Glutamatergic neuron (in vitro differentiated cells): ENCODE results near the gene PBX3. TPM values are rescaled to one million over a fixed set of nuclear protein-coding genes. Genes with fewer than 3 reads are reported as not detected.
A peak's percentile ranks its signal among the peaks of the same experiment; 100 is the strongest.

Experiments
- DNase-seq: peaks from one replicate; pipeline ENCODE4 v3.0.0; 2022
- H3K27ac Mint-ChIP-seq: one replicate; pipeline ENCODE4 v1.8.0; 2020; ENCODE audit warnings: mild to moderate bottlenecking, mixed read lengths, inconsistent platforms; ENCODE audit not compliant: unreplicated experiment
- H3K27me3 Mint-ChIP-seq: one replicate; pipeline ENCODE4 v1.8.0; 2020; ENCODE audit warnings: mild to moderate bottlenecking, moderate library complexity, mixed read lengths, inconsistent platforms; ENCODE audit not compliant: unreplicated experiment
- H3K36me3 Mint-ChIP-seq: one replicate; pipeline ENCODE4 v1.8.0; 2020; ENCODE audit warnings: mild to moderate bottlenecking, mixed read lengths, inconsistent platforms; ENCODE audit not compliant: unreplicated experiment
- H3K4me1 Mint-ChIP-seq: one replicate; pipeline ENCODE4 v1.8.0; 2020; ENCODE audit warnings: mild to moderate bottlenecking, low read depth, mixed read lengths, inconsistent platforms; ENCODE audit not compliant: unreplicated experiment
- H3K4me3 Mint-ChIP-seq: one replicate; pipeline ENCODE4 v1.8.0; 2020; ENCODE audit warnings: mild to moderate bottlenecking, mixed read lengths, inconsistent platforms; ENCODE audit not compliant: unreplicated experiment
- H3K9me3 Mint-ChIP-seq: one replicate; pipeline ENCODE4 v1.8.0; 2020; ENCODE audit warnings: mild to moderate bottlenecking, moderate library complexity, mixed read lengths, inconsistent platforms; ENCODE audit not compliant: unreplicated experiment
- CTCF ChIP-seq: fragments of 200-600 bp; sonication (generic); IDR thresholded peaks from one replicate; pipeline ENCODE4 v1.5.0; 2021; ENCODE audit not compliant: partially characterized antibody, unreplicated experiment
- total RNA-seq: library from RNA; stranded (reverse); fragmentation: NEBNext Ultra II Directional; extraction: Animal tissue kit (Norgen Biotek cat#: 25700); gene quantifications from one replicate; pipeline ENCODE4 v1.2.1, GENCODE V29; 2021; ENCODE audit not compliant: unreplicated experiment

Gene PBX3
- total RNA-seq, 1 donor from 2014 or later: 51.2 TPM

DNA sequence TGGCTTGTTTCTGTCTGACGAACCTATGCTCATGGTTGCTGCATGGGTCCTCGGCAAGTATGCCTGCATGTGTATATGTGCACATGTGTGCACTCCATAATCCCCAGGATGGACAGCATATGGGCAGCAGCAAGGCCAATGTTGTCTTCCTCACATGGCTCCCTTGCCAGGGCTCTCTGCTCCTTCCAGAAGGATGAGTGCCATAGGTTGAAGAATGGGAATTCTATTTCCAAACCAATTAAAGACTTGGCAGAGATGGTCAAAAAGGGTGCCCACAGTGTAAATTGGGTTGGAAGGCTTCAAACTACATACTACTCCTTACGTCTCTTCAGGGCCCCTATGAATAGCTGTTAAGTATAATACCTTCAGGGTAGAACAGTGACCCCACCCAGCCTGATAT lies 212.1 kb downstream of the PBX3 start:
- TF ChIP-seq CTCF: no peak
- H3K27ac Mint-ChIP-seq: no peak overlapping the region
- H3K36me3 Mint-ChIP-seq: peaks cover 5% of the 10 kb centered on the region
- DNase-seq: no peak
- no peak overlapping the region for H3K4me3 Mint-ChIP-seq
- no peaks in the 10 kb centered on the region for H3K27me3 Mint-ChIP-seq
- H3K4me1 Mint-ChIP-seq: peaks cover 33% of the 10 kb centered on the region
- H3K9me3 Mint-ChIP-seq: peaks cover 3% of the 10 kb centered on the region

DNA sequence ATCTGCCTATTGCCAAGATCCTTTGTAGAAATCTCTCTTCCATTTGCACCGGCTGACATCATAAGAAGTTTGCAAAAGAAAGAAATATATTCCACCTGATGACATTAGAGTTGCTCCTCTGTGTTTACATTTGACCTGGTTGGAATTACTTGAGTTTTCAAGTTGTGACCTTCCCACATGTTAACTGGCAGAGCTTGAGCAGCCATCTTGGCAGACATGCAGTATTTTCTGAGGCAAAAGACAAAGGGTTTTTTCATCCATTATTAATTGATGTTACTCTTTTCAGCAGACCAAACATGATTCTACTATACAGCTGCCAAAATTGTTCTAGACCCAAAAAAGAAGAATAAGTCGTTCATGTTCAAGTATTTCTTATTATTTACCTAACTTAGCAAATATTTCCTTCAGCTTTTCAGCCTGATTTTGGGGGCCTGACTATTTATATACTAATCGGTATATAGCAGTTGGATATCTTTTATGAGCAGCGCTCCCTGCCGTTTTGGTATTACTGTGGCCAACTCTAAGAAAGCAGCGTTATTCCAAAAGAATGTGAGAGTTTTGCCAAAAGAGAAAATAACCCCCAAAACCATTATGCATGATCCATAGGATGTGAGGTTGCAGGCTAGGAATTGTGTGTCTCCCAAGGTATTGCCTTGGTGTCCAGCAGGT lies 212.9 kb downstream of the PBX3 start:
- TF ChIP-seq CTCF: no peak
- DNase-seq: no peak
- H3K9me3 Mint-ChIP-seq: peaks cover 3% of the 10 kb centered on the region
- H3K4me3 Mint-ChIP-seq: no peak overlapping the region
- no peak overlapping the region for H3K27ac Mint-ChIP-seq
- H3K27me3 Mint-ChIP-seq: no peaks in the 10 kb centered on the region
- H3K36me3 Mint-ChIP-seq: peaks cover 5% of the 10 kb centered on the region
- peaks cover 32% of the 10 kb centered on the region for H3K4me1 Mint-ChIP-seq

GRCh38 chr9:125960626-125961025 lies 213.5 kb downstream of the PBX3 start:
- H3K27me3 Mint-ChIP-seq: no peaks in the 10 kb centered on the region
- H3K27ac Mint-ChIP-seq: peak overlapping the region; percentile 5
- no peak for TF ChIP-seq CTCF
- DNase-seq: no peak
- H3K4me3 Mint-ChIP-seq: no peak overlapping the region
- H3K4me1 Mint-ChIP-seq: peaks cover 26% of the 10 kb centered on the region
- H3K9me3 Mint-ChIP-seq: peaks cover 3% of the 10 kb centered on the region
- H3K36me3 Mint-ChIP-seq: peaks cover 5% of the 10 kb centered on the region

DNA sequence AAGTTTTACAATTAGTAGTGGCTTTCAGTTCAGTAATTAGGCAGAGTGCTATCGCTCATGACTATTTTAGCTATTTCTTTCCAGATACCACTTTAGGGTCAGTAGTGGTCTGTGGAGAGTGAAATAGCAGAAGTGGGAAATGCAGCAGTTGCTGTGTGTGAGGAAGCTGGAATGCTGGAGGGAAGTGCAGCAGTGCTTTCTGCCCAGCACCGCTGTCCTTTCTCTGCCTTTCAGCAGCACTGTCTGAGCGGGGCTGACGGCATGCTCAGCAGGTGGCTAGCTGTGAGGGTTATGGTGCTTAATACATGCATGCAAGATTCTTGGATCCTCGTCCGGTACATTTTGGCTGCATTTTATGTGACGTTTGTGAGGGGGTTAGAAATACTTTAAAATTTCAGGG lies 213.9 kb downstream of the PBX3 start:
- no peak for TF ChIP-seq CTCF
- DNase-seq: no peak
- no peaks in the 10 kb centered on the region for H3K27me3 Mint-ChIP-seq
- peak overlapping the region; percentile 5 for H3K27ac Mint-ChIP-seq
- H3K9me3 Mint-ChIP-seq: peaks cover 3% of the 10 kb centered on the region
- H3K4me1 Mint-ChIP-seq: peaks cover 26% of the 10 kb centered on the region
- H3K4me3 Mint-ChIP-seq: no peak overlapping the region
- H3K36me3 Mint-ChIP-seq: peaks cover 5% of the 10 kb centered on the region

DNA sequence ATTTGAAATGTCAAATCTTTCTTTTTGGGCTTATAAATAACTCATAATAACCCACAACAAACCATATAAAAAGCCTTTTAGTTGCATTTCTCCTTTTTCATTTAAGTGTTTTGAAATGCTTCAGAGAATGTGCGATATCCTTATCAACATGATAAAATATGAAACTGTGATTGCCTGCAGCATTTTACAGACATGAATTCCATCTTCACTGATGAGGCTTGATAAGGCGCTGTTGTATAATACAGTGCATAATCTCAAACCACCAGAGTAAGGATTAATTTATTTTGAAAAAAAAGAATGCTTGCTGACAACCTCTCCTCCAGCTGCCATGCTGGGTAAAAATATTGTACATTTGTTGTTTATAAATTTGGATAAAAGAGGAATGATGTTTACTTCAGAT lies 216.8 kb downstream of the PBX3 start:
- Mint-ChIP-seq H3K27me3 (peaks cover 5% of the 10 kb centered on the region), H3K4me3 (no peak overlapping the region), H3K36me3 (no peaks in the 10 kb centered on the region), H3K9me3 (no peaks in the 10 kb centered on the region), H3K27ac (no peak overlapping the region), H3K4me1 (peaks cover 26% of the 10 kb centered on the region)
- no peak for TF ChIP-seq CTCF
- DNase-seq: no peak
